ENCODE data around the gene ZBBX.

Gene ZBBX

DNA sequence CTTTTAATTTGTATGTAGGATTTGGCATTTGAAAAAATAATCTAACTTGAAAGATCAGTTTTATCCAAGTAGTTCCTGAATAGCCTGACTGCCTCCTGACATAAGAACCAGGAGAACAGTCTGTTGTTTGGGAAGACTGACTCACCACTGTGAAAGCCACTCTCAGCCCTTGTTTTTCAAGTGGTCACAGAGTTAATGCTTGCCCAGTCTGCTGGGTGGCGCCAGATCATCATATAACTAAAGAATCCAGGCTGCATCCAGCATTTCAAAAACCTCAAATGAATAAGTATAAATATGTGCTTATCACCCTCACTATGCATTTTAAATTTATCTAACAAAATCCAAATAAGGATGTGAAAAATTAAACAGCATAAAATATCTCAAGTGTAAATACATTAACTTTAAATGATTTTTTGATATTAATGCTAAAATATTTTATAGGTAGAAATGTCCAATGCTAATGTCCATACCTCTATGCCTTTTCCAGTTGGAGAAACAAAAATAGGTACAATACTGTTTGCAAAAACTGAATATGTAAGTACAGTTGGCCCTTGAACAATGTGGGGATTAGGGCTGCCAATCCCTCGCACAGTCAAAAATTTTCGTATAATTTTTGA, 26.9 kb upstream of the ZBBX start:
- Histone ChIP-seq H3K27me3 (replicated peaks; ENCODE audit: insufficient read depth, low read length) (no peaks in the 10 kb centered on the region), H4K20me1 (ENCODE audit: insufficient read depth, low read length) (no peaks in the 10 kb centered on the region), H3K79me2 (ENCODE audit: low read length) (no peaks in the 10 kb centered on the region), H3K4me3 (ENCODE audit: low read length) (no peak overlapping the region), H2AFZ (ENCODE audit: low read length) (no peak overlapping the region), H3K36me3 (replicated peaks; ENCODE audit: insufficient read depth, low read length) (no peaks in the 10 kb centered on the region), H3K27ac (ENCODE audit: low read length) (no peak overlapping the region), H3K4me1 (ENCODE audit: low read length) (no peaks in the 10 kb centered on the region), H3K9ac (ENCODE audit: low read length) (no peak overlapping the region), H3K4me2 (ENCODE audit: low read depth, low read length) (no peak overlapping the region), H3K9me2 (replicated peaks; ENCODE audit: insufficient read depth, low read length) (no peaks in the 10 kb centered on the region), H3K9me3 (replicated peaks; ENCODE audit: insufficient read depth, low read length) (no peaks in the 10 kb centered on the region), H3F3A (ENCODE audit: insufficient read depth, low read length) (no peaks in the 10 kb centered on the region)
- peak; percentile 47 for DNase-seq
- no peak for TF ChIP-seq EZH2phosphoT487 (IDR thresholded peaks at IDR 0.05; ENCODE audit: low read length)
- TF ChIP-seq, protein P1, sequence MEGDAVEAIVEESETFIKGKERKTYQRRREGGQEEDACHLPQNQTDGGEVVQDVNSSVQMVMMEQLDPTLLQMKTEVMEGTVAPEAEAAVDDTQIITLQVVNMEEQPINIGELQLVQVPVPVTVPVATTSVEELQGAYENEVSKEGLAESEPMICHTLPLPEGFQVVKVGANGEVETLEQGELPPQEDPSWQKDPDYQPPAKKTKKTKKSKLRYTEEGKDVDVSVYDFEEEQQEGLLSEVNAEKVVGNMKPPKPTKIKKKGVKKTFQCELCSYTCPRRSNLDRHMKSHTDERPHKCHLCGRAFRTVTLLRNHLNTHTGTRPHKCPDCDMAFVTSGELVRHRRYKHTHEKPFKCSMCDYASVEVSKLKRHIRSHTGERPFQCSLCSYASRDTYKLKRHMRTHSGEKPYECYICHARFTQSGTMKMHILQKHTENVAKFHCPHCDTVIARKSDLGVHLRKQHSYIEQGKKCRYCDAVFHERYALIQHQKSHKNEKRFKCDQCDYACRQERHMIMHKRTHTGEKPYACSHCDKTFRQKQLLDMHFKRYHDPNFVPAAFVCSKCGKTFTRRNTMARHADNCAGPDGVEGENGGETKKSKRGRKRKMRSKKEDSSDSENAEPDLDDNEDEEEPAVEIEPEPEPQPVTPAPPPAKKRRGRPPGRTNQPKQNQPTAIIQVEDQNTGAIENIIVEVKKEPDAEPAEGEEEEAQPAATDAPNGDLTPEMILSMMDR (IDR thresholded peaks at IDR 0.05; ENCODE audit: low read length): peak; percentile 55
- TF ChIP-seq EZH2 (optimal IDR thresholded peaks at IDR 0.05; ENCODE audit: low read depth, low read length): no peak

DNA sequence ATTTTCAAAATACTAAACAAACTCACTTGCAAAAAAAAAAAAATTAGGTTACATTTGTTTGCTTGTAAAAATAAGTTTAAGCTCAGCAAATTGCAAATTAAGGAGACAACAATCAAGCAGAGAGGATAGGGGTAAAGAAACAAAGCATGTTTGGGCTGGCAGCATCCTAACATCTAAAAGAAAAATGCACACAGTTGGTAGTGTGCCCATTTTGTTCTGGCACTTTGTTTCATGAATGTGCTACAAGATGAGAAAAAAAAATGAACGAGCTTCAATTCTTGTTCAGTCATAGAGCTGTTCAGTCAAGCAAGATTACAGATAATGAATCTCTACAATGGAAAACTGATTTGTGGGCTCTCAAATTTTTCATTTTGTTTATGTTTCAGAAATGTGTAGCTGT, 17.7 kb upstream of the ZBBX start:
- Histone ChIP-seq H3K9me3 (replicated peaks; ENCODE audit: insufficient read depth, low read length) (no peaks in the 10 kb centered on the region), H3K9me2 (replicated peaks; ENCODE audit: insufficient read depth, low read length) (no peaks in the 10 kb centered on the region), H3K9ac (ENCODE audit: low read length) (no peak overlapping the region), H3K4me2 (ENCODE audit: low read depth, low read length) (no peak overlapping the region), H3K27ac (ENCODE audit: low read length) (no peak overlapping the region), H3K4me3 (ENCODE audit: low read length) (no peak overlapping the region), H3K79me2 (ENCODE audit: low read length) (no peaks in the 10 kb centered on the region), H4K20me1 (ENCODE audit: insufficient read depth, low read length) (no peaks in the 10 kb centered on the region), H2AFZ (ENCODE audit: low read length) (no peak overlapping the region), H3K27me3 (replicated peaks; ENCODE audit: insufficient read depth, low read length) (no peaks in the 10 kb centered on the region), H3K4me1 (ENCODE audit: low read length) (no peaks in the 10 kb centered on the region), H3F3A (ENCODE audit: insufficient read depth, low read length) (no peaks in the 10 kb centered on the region), H3K36me3 (replicated peaks; ENCODE audit: insufficient read depth, low read length) (no peaks in the 10 kb centered on the region)
- DNase-seq: no peak
- TF ChIP-seq EZH2phosphoT487 (IDR thresholded peaks at IDR 0.05; ENCODE audit: low read length): no peak

DNA sequence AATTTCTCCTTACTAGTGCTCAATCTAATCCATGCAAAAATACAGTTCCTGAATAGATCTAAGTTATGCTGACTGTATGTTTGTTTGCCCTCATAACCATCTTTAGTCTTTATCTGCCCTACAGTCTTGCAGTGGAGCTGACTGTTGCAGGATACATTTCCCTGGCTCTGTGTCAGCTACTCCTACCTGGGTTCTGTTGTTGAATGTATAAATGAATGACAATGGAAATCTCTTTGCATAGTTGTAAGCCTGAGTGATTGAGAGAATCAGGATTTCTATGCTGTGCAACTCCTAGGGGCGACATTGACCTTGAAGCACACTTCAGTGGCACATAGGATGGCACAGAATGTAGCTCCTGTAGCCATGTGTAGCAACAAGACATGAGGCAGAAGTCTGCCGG, 16.0 kb upstream of the ZBBX start:
- Histone ChIP-seq H3K9me3 (replicated peaks; ENCODE audit: insufficient read depth, low read length) (no peaks in the 10 kb centered on the region), H3K79me2 (ENCODE audit: low read length) (no peaks in the 10 kb centered on the region), H2AFZ (ENCODE audit: low read length) (no peak overlapping the region), H3K4me2 (ENCODE audit: low read depth, low read length) (no peak overlapping the region), H3K9me2 (replicated peaks; ENCODE audit: insufficient read depth, low read length) (no peaks in the 10 kb centered on the region), H3K27ac (ENCODE audit: low read length) (no peak overlapping the region), H3K36me3 (replicated peaks; ENCODE audit: insufficient read depth, low read length) (no peaks in the 10 kb centered on the region), H3K27me3 (replicated peaks; ENCODE audit: insufficient read depth, low read length) (no peaks in the 10 kb centered on the region), H4K20me1 (ENCODE audit: insufficient read depth, low read length) (no peaks in the 10 kb centered on the region), H3K9ac (ENCODE audit: low read length) (no peak overlapping the region), H3F3A (ENCODE audit: insufficient read depth, low read length) (no peaks in the 10 kb centered on the region), H3K4me3 (ENCODE audit: low read length) (no peak overlapping the region), H3K4me1 (ENCODE audit: low read length) (no peaks in the 10 kb centered on the region)
- no peak for DNase-seq
- TF ChIP-seq EZH2phosphoT487 (IDR thresholded peaks at IDR 0.05; ENCODE audit: low read length): no peak
- no peak for TF ChIP-seq EZH2 (optimal IDR thresholded peaks at IDR 0.05; ENCODE audit: low read depth, low read length)
- TF ChIP-seq, protein P1 (IDR thresholded peaks at IDR 0.05; ENCODE audit: low read length): no peak

DNA sequence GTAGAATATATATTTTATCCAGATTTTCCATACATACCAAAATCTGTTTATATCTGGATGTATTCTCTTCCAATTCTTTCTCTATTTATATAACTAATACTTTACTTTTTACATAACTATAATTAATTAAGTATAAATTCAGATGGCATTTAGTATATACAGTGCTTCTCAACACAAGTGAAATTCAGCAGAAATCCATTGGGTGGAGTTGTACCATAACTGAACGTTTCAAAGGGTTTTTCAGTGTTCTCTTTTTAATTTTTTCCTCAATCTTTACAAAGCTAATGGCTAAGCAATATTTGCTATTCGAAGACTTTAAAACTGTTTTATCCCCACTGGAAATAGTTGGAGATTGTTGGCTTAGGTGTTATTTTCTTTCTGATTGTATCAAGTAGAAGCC, 13.9 kb upstream of the ZBBX start:
- Histone ChIP-seq H3K79me2 (ENCODE audit: low read length) (no peaks in the 10 kb centered on the region), H4K20me1 (ENCODE audit: insufficient read depth, low read length) (no peaks in the 10 kb centered on the region), H3K4me2 (ENCODE audit: low read depth, low read length) (no peak overlapping the region), H3K27ac (ENCODE audit: low read length) (no peak overlapping the region), H3K9me3 (replicated peaks; ENCODE audit: insufficient read depth, low read length) (no peaks in the 10 kb centered on the region), H3K27me3 (replicated peaks; ENCODE audit: insufficient read depth, low read length) (no peaks in the 10 kb centered on the region), H3K4me1 (ENCODE audit: low read length) (no peaks in the 10 kb centered on the region), H2AFZ (ENCODE audit: low read length) (no peak overlapping the region), H3K36me3 (replicated peaks; ENCODE audit: insufficient read depth, low read length) (no peaks in the 10 kb centered on the region), H3F3A (ENCODE audit: insufficient read depth, low read length) (no peaks in the 10 kb centered on the region), H3K9ac (ENCODE audit: low read length) (no peak overlapping the region), H3K9me2 (replicated peaks; ENCODE audit: insufficient read depth, low read length) (no peaks in the 10 kb centered on the region), H3K4me3 (ENCODE audit: low read length) (no peak overlapping the region)
- TF ChIP-seq, protein P1 (IDR thresholded peaks at IDR 0.05; ENCODE audit: low read length): no peak
- TF ChIP-seq EZH2phosphoT487 (IDR thresholded peaks at IDR 0.05; ENCODE audit: low read length) (no peak), EZH2 (optimal IDR thresholded peaks at IDR 0.05; ENCODE audit: low read depth, low read length) (no peak)
- no peak for DNase-seq

Measured in MM.1S (cell line).